ENCODE results near the gene GPR17.

DNA sequence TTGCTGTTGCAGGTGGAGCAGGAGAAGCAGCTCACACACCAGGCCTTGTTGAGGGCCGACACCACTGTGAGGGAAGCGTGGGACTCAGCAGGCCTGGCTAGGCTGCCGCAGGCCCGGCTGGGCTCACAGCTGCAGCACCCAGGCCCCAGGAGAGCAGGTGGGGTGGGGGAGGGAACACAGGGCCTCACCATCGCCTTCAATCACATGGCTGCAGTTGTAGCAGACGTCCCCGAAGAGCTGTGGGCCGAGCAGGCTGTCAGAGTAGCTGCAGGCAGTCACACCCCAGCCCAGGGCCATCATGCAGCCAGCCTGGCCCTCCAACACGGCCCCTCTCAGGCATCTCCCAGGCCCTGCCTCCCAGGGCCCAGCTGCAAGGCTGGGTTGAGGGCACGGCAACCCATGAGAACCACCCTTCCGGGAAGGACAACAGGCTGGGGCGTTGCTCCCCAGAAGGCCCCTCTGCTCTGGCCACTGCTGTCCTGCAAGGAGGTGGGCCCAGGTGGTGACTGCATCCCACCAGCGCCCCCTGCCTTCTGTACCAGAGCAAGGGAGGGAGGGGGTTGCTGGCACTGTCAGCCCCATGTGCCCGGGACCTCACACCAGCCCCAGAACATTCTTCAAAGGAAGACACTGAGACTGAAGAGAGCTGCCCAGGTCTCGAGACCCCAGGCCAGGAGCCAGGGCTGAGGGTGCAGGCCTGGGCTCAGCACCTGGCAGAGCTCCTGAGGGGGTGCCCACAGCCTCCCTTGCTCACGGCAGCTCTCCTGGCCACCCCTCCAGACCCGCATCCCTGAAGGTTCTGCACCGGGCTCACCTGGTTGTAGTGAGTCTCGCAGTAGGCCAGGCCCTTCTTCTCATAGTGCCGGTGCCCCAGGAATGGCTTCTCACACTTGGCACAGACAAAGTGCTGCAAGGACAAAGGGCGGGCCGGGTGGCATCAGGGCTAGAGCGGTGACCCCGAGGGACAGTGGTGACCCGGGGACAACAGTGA lies 5.6 kb upstream of the GPR17 start:
- TF ChIP-seq, protein P1, sequence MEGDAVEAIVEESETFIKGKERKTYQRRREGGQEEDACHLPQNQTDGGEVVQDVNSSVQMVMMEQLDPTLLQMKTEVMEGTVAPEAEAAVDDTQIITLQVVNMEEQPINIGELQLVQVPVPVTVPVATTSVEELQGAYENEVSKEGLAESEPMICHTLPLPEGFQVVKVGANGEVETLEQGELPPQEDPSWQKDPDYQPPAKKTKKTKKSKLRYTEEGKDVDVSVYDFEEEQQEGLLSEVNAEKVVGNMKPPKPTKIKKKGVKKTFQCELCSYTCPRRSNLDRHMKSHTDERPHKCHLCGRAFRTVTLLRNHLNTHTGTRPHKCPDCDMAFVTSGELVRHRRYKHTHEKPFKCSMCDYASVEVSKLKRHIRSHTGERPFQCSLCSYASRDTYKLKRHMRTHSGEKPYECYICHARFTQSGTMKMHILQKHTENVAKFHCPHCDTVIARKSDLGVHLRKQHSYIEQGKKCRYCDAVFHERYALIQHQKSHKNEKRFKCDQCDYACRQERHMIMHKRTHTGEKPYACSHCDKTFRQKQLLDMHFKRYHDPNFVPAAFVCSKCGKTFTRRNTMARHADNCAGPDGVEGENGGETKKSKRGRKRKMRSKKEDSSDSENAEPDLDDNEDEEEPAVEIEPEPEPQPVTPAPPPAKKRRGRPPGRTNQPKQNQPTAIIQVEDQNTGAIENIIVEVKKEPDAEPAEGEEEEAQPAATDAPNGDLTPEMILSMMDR (IDR thresholded peaks at IDR 0.05), result no peak; the same call in 1 of the 2 replicates
- TF ChIP-seq POLR2AphosphoS5 (IDR thresholded peaks at IDR 0.05; ENCODE audit: low read depth, low read length), result no peak
- TF ChIP-seq, protein P2, sequence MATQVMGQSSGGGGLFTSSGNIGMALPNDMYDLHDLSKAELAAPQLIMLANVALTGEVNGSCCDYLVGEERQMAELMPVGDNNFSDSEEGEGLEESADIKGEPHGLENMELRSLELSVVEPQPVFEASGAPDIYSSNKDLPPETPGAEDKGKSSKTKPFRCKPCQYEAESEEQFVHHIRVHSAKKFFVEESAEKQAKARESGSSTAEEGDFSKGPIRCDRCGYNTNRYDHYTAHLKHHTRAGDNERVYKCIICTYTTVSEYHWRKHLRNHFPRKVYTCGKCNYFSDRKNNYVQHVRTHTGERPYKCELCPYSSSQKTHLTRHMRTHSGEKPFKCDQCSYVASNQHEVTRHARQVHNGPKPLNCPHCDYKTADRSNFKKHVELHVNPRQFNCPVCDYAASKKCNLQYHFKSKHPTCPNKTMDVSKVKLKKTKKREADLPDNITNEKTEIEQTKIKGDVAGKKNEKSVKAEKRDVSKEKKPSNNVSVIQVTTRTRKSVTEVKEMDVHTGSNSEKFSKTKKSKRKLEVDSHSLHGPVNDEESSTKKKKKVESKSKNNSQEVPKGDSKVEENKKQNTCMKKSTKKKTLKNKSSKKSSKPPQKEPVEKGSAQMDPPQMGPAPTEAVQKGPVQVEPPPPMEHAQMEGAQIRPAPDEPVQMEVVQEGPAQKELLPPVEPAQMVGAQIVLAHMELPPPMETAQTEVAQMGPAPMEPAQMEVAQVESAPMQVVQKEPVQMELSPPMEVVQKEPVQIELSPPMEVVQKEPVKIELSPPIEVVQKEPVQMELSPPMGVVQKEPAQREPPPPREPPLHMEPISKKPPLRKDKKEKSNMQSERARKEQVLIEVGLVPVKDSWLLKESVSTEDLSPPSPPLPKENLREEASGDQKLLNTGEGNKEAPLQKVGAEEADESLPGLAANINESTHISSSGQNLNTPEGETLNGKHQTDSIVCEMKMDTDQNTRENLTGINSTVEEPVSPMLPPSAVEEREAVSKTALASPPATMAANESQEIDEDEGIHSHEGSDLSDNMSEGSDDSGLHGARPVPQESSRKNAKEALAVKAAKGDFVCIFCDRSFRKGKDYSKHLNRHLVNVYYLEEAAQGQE (IDR thresholded peaks at IDR 0.05; ENCODE audit: insufficient read depth in 1 of 2, low read depth in 2 of 2, low read length in 1 of 2), result no peak
- TF ChIP-seq TCF7L2 (IDR thresholded peaks at IDR 0.05; ENCODE audit: low read depth, low read length), result no peak
- TF ChIP-seq SIN3A (IDR thresholded peaks at IDR 0.05; ENCODE audit: borderline replicate concordance, insufficient read depth, low read depth, low read length), result no peak
